Activated T-helper 17 cell treated with anti-CD3 and anti-CD28 coated beads, Interleukin-2, amount 50 U/mL, for 72 hours (primary cell): ENCODE results near the gene SCAMP4. TPM values are rescaled to one million over a fixed set of nuclear protein-coding genes. Genes with fewer than 3 reads are reported as not detected.

Experiments used
- ATAC-seq: fragments of 150-1000 bp; cut with Tn5 transposase; replicated peaks from 2 replicates; pipeline ENCODE4 v1.10.0; 2021; ENCODE audit warnings: mild to moderate bottlenecking, moderate library complexity
- H3K27ac Mint-ChIP-seq: one replicate; pipeline ENCODE4 v1.8.0; 2022; ENCODE audit warnings: mixed read lengths
- H3K27me3 Mint-ChIP-seq: one replicate; pipeline ENCODE4 v1.8.0; 2022; ENCODE audit warnings: mixed read lengths
- H3K36me3 Mint-ChIP-seq: one replicate; pipeline ENCODE4 v1.8.0; 2022; ENCODE audit warnings: low read depth, mild to moderate bottlenecking, mixed read lengths
- H3K4me1 Mint-ChIP-seq: one replicate; pipeline ENCODE4 v1.8.0; 2022; ENCODE audit warnings: mixed read lengths
- H3K4me3 Mint-ChIP-seq: one replicate; pipeline ENCODE4 v1.8.0; 2022; ENCODE audit warnings: mild to moderate bottlenecking, mixed read lengths
- H3K9me3 Mint-ChIP-seq: one replicate; pipeline ENCODE4 v1.8.0; 2022; ENCODE audit warnings: mixed read lengths
- total RNA-seq, 2 donors: library from RNA; stranded (reverse); gene quantifications; one replicate each; pipeline ENCODE4 v1.2.3, GENCODE V29; 2022

SCAMP4 gene
- total RNA-seq, 2 donors from 2014 or later, result 31.7 to 36.4 TPM

DNA sequence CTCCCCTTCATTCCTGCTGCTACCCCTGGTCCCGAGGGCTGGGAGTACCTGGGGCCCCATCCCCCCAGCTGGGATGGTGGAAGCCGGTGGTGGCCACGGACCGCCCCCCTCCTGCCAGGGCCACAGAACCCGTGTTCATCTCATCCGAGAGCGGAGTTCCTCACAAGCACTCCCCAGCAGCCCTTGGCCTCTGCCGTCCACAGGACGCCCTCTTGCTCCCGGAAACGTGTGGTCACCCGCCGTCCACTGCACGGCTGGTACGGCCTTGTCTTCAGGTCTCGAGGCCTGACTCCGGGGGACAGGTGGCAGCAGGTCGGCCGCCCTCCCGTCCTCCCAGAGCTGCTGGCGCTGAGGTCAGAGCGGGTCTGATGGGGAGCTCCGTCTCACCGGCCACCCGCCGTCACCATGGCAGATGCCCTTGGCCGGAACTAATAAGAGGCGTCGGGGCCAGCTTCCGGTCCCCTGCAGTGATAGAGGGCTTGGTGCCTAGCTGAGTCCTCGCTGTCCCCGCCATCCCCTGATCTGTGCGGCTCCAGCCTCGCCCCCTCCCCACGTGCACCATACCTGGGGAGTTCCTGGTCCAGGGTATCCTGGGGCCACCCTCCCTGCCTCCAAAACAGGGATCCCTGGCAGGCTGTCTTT lies 19.2 kb downstream of the SCAMP4 start:
- no peak overlapping the region for H3K4me3 Mint-ChIP-seq
- peaks cover 18% of the 10 kb centered on the region for H3K36me3 Mint-ChIP-seq
- no peaks in the 10 kb centered on the region for H3K9me3 Mint-ChIP-seq
- no peaks in the 10 kb centered on the region for H3K27me3 Mint-ChIP-seq
- ATAC-seq, result no peak
- peaks cover 8% of the 10 kb centered on the region for H3K4me1 Mint-ChIP-seq
- H3K27ac Mint-ChIP-seq, result no peak overlapping the region

DNA sequence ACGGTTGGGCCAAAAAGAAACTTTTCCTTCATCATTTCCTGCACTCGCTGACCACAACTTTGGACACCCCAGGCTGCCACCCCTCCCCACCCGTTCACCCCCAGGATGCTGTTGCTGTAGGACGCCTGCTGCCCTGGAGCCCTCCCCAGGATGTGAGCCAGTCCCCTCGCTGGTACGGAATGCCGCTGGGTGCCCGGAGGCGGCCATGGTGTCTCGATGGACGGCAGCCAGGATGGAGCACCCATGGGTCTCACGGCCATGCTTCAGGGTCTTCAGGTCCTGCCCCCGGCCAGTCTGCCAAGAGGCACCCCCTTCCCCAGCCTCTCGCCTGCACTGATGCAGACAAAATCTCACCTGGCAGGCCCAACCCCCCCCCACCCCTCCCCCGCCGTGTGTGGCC lies 20.3 kb downstream of the SCAMP4 start:
- Mint-ChIP-seq H3K9me3 (no peaks in the 10 kb centered on the region), H3K36me3 (peaks cover 10% of the 10 kb centered on the region), H3K27ac (no peak overlapping the region), H3K4me1 (peaks cover 8% of the 10 kb centered on the region), H3K27me3 (no peaks in the 10 kb centered on the region), H3K4me3 (no peak overlapping the region)
- ATAC-seq, result no peak

DNA sequence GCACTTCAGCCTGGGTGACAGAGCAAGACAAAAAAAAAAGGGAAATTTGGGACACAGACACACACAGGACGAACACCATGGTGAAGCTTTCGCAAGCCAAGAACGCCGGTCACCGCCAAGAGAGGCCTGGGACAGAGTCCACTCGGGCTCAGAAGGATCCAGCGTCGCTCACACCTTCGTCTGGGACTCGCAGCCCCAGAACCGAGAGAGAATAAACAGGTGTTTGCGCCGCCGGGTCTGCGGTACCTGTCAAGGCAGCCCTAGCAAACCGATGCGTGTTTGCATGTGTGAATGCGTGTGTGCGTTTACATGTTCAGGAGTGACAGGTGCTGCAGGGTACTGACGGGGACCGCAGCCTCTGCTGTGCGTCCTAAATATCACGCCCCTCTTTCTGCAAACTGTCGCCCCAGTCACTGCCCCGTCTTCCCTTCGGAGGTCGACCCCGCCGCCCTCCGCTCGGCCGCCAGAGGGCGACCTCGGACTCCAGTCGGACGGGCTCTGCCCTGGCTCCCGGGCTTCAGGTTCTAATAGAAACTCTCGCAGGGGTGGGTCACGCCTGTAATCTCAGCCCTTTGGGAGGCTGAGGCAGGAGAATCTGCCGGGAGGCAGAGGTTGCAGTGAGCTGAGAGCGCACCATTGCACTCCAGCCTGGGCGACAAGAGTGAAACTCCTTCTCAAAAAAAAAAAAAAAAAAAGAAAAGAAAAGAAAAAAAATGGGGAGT lies 24.0 kb downstream of the SCAMP4 start:
- Mint-ChIP-seq H3K4me1 (peaks cover 14% of the 10 kb centered on the region), H3K36me3 (no peaks in the 10 kb centered on the region), H3K9me3 (no peaks in the 10 kb centered on the region), H3K27me3 (no peaks in the 10 kb centered on the region), H3K4me3 (peak overlapping the region; percentile 57), H3K27ac (no peak overlapping the region)
- peak; percentile 95 for ATAC-seq

DNA sequence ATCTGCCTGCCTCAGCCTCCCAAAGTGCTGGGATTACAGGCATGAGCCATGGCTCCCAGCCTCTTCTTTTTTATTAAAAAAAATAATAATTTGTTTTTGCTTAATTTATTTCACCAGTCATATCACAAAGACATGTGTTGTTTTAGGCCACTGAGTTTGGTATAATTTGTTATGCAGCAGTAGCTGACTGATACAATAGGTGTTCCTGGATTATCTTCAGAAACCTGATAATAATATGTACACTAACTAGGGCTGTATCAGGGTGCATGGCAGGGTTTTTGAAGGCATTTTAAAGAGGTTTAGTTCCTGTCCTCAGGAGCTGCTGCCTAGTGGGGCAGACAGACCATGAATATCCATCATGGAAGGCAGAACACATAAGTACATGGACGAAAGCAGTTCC lies 26.2 kb downstream of the SCAMP4 start:
- H3K9me3 Mint-ChIP-seq, result no peaks in the 10 kb centered on the region
- H3K36me3 Mint-ChIP-seq, result no peaks in the 10 kb centered on the region
- no peak overlapping the region for H3K27ac Mint-ChIP-seq
- peaks cover 21% of the 10 kb centered on the region for H3K4me1 Mint-ChIP-seq
- H3K27me3 Mint-ChIP-seq, result no peaks in the 10 kb centered on the region
- no peak for ATAC-seq
- no peak overlapping the region for H3K4me3 Mint-ChIP-seq

DNA sequence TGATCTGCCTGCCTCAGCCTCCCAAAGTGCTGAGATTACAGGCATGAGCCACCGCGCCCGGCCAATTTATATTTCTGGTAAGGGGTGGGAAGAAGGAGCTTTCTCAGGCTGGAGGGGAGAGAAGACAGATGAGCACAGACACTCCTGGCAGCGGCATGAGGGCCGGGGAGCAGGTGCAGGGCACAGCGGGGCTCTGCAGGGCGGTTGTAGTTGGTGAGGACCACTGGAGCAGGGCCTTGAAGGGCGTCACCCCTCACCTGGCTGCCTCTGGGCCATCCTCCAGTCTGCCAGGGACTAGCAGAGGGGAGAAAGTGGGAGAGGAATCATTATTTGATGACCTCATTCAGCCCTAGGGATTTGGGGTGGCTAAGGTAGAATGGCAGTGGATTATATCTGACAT lies 27.2 kb downstream of the SCAMP4 start:
- no peaks in the 10 kb centered on the region for H3K9me3 Mint-ChIP-seq
- H3K4me3 Mint-ChIP-seq, result no peak overlapping the region
- ATAC-seq, result no peak
- peaks cover 26% of the 10 kb centered on the region for H3K4me1 Mint-ChIP-seq
- no peaks in the 10 kb centered on the region for H3K27me3 Mint-ChIP-seq
- H3K27ac Mint-ChIP-seq, result no peak overlapping the region
- no peaks in the 10 kb centered on the region for H3K36me3 Mint-ChIP-seq

DNA sequence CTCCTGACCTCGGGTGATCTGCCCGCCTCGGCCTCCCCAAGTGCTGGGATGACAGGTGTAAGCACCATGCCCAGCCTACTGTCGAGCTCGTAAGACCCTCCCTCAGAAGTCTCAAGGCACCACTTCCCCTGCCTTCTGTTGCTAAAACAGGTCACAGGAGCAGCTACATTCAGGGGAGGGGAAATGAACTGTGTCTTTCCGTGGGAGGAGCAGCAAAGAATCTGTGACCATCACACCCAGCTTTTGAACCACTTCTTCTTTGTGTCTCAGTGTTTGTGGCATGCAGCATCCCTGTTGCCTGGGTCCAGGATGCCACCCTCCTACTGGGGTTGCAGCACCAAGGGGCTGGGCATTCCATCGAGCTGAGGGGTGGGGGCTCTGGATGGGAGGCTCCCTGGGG lies 28.0 kb downstream of the SCAMP4 start:
- no peaks in the 10 kb centered on the region for H3K27me3 Mint-ChIP-seq
- H3K36me3 Mint-ChIP-seq, result no peaks in the 10 kb centered on the region
- peaks cover 18% of the 10 kb centered on the region for H3K4me1 Mint-ChIP-seq
- no peak overlapping the region for H3K4me3 Mint-ChIP-seq
- H3K9me3 Mint-ChIP-seq, result no peaks in the 10 kb centered on the region
- H3K27ac Mint-ChIP-seq, result no peak overlapping the region
- ATAC-seq, result no peak

DNA sequence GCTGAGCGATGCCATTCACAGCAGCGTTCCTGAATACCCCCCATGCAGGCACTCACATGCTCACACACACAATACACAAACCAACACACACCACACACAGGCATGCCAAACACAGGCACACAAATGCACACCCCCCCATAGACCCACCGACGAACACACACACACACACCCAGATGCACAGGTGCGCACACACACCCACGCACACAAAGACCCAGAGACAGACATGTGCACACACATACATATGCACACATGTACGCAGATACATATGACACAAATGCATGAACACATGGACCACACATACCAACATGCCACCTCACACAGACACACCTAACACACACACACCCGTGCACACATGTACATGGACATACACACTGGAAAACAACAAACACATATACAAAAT lies 28.7 kb downstream of the SCAMP4 start:
- Mint-ChIP-seq H3K27me3 (no peaks in the 10 kb centered on the region), H3K36me3 (no peaks in the 10 kb centered on the region), H3K4me1 (peaks cover 18% of the 10 kb centered on the region), H3K27ac (no peak overlapping the region), H3K4me3 (no peak overlapping the region), H3K9me3 (no peaks in the 10 kb centered on the region)
- ATAC-seq, result no peak

DNA sequence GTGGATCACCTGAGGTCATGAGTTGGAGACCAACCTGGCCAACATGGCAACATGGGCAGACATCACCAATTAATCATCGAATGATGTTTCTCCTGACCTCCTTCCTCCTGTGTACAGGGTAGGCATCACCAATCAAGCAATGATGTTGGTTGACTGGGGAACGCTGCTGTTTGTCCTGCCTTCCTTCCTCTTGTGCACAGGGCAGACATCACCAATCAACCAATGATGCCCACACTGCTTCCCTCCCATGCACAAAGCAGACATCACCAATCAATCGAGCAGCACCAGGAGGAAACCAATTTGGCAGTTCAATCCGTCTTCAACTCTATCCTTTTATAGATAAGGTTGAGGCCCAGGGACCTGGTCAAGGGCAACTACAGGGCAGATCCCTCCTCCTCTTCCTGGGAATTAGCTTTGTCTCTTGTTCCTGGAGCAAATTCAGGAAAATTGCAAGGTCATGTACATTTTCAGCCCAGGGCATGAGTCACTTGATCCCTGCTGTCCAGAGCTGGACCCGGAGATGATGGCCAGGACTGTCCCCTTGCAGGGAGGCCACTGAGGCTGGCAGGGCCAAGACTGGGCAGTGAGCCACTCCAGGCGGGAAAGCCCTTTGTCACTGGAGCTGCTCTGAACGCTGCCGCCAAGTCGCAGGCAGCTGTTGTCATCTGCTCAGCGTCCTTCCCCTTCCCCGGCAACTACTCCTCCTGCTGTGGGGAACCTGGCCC lies 30.4 kb downstream of the SCAMP4 start:
- Mint-ChIP-seq H3K27ac (no peak overlapping the region), H3K36me3 (peaks cover 8% of the 10 kb centered on the region), H3K9me3 (no peaks in the 10 kb centered on the region), H3K4me3 (no peak overlapping the region), H3K27me3 (no peaks in the 10 kb centered on the region), H3K4me1 (peaks cover 23% of the 10 kb centered on the region)
- no peak for ATAC-seq

DNA sequence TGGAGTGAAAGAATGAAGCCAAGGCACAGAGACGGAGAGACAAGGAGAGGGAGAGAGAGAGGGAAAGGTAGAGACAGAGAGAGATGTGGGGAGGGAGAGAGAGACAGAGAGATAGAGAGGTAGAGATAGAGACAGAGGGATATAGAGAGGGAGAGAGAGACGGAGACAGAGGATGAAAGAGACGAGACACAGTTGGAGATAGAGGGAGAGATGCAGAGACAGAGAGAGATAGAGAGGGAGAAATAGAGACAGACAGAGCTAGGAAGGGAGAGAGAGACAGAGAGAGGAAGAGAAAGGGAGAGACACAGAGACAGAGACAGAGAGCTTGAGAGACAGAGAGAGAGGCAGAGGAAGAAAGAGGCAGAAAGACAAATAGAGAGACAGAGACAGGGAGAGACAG lies 31.2 kb downstream of the SCAMP4 start:
- peaks cover 8% of the 10 kb centered on the region for H3K36me3 Mint-ChIP-seq
- ATAC-seq, result no peak
- peak overlapping the region; percentile 58 for H3K27ac Mint-ChIP-seq
- no peaks in the 10 kb centered on the region for H3K9me3 Mint-ChIP-seq
- H3K4me3 Mint-ChIP-seq, result no peak overlapping the region
- H3K4me1 Mint-ChIP-seq, result peaks cover 23% of the 10 kb centered on the region
- no peaks in the 10 kb centered on the region for H3K27me3 Mint-ChIP-seq

GRCh38 chr19:1936916-1937610 lies 31.9 kb downstream of the SCAMP4 start:
- Mint-ChIP-seq H3K36me3 (peaks cover 11% of the 10 kb centered on the region), H3K27me3 (no peaks in the 10 kb centered on the region), H3K4me3 (no peak overlapping the region), H3K9me3 (no peaks in the 10 kb centered on the region), H3K4me1 (peaks cover 23% of the 10 kb centered on the region), H3K27ac (peak overlapping the region; percentile 58)
- ATAC-seq, result no peak

GRCh38 chr19:1938071-1938470 lies 32.9 kb downstream of the SCAMP4 start:
- H3K27me3 Mint-ChIP-seq, result no peaks in the 10 kb centered on the region
- H3K27ac Mint-ChIP-seq, result no peak overlapping the region
- H3K9me3 Mint-ChIP-seq, result no peaks in the 10 kb centered on the region
- no peak for ATAC-seq
- peaks cover 29% of the 10 kb centered on the region for H3K4me1 Mint-ChIP-seq
- peaks cover 16% of the 10 kb centered on the region for H3K36me3 Mint-ChIP-seq
- H3K4me3 Mint-ChIP-seq, result no peak overlapping the region

- Mint-ChIP-seq H3K27me3 (no peaks in the 10 kb centered on the region), H3K27ac (peak within 1 kb of the TSS; percentile 90), H3K36me3 (peaks cover 21% of the 10 kb centered on the region), H3K4me3 (peak within 1 kb of the TSS; percentile 92), H3K4me1 (peaks cover 26% of the 10 kb centered on the region), H3K9me3 (no peaks in the 10 kb centered on the region)
- peak; percentile 61 for ATAC-seq
Measured at GRCh38 chr19:1941146-1942077, 36.2 kb downstream of the SCAMP4 start, which contains the start of gene CSNK1G2. TSS of gene CSNK1G2 (plus strand) at chr19:1941172. CDS start at chr19:1969773, 28,601 bp downstream.

- Mint-ChIP-seq H3K9me3 (no peaks in the 10 kb centered on the region), H3K4me1 (peaks cover 21% of the 10 kb centered on the region), H3K27me3 (no peaks in the 10 kb centered on the region), H3K27ac (peak overlapping the region; percentile 90), H3K36me3 (peaks cover 21% of the 10 kb centered on the region), H3K4me3 (peak overlapping the region; percentile 92)
- peak; percentile 68 for ATAC-seq
Measured at GRCh38 chr19:1942078-1942933, 37.1 kb downstream of the SCAMP4 start.
